AG10803 (cell line): ENCODE data around the gene NUDT9.

ENCODE experiments used
- DNase-seq: peaks from one replicate; pipeline ENCODE4 v3.0.0; 2010; ENCODE audit warnings: low read depth
- H3K4me3 ChIP-seq: 2 replicates; pipeline ENCODE4 v1.5.1; 2011; ENCODE audit warnings: mild to moderate bottlenecking, low read length, control low read depth
- TF ChIP-seq, protein P1 (sequence below): conservative IDR thresholded peaks from 2 replicates; pipeline ENCODE4 v1.5.1; 2011; ENCODE audit warnings: mild to moderate bottlenecking, low read length, control low read depth, inconsistent platforms

The NUDT9 gene

DNA sequence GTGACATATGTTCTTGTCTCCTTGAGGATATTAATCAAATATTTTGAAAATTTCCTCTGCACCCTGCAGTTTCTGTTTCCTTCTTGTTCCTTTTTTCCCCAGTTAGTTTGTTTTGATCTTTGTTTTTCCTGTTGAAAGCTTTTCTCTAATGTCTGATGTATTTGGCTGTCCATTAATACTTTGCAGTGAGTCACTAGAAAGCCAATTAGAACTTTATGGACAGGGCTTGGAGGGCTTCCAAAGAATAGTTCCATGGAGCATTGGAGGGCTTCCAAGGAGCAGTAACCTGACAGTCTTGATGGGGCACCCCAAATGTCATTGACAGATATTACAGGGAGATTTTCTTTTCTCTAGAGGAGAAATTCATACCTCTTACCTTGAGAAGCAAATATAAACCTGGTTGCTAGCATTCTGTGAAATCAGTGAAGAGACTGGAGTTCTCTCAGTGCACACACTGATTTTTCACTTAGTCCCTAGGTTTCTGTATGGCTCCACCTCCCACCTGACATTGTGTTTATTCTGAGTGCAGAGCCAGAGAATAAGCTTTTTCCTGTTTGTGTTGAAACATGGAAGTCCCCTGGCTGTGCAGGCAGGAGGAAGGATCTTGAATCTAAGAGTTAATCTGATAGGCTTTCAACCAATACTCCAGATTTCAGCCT lies 80.3 kb downstream of the NUDT9 start:
- peak; percentile 23 for DNase-seq
- H3K4me3 ChIP-seq = no peak overlapping the region
- TF ChIP-seq, protein P1, sequence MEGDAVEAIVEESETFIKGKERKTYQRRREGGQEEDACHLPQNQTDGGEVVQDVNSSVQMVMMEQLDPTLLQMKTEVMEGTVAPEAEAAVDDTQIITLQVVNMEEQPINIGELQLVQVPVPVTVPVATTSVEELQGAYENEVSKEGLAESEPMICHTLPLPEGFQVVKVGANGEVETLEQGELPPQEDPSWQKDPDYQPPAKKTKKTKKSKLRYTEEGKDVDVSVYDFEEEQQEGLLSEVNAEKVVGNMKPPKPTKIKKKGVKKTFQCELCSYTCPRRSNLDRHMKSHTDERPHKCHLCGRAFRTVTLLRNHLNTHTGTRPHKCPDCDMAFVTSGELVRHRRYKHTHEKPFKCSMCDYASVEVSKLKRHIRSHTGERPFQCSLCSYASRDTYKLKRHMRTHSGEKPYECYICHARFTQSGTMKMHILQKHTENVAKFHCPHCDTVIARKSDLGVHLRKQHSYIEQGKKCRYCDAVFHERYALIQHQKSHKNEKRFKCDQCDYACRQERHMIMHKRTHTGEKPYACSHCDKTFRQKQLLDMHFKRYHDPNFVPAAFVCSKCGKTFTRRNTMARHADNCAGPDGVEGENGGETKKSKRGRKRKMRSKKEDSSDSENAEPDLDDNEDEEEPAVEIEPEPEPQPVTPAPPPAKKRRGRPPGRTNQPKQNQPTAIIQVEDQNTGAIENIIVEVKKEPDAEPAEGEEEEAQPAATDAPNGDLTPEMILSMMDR = no peak

GRCh38 chr4:87505862-87506261 lies 83.5 kb downstream of the NUDT9 start:
- TF ChIP-seq, protein P1 = no peak
- H3K4me3 ChIP-seq = no peak overlapping the region
- no peak for DNase-seq

DNA sequence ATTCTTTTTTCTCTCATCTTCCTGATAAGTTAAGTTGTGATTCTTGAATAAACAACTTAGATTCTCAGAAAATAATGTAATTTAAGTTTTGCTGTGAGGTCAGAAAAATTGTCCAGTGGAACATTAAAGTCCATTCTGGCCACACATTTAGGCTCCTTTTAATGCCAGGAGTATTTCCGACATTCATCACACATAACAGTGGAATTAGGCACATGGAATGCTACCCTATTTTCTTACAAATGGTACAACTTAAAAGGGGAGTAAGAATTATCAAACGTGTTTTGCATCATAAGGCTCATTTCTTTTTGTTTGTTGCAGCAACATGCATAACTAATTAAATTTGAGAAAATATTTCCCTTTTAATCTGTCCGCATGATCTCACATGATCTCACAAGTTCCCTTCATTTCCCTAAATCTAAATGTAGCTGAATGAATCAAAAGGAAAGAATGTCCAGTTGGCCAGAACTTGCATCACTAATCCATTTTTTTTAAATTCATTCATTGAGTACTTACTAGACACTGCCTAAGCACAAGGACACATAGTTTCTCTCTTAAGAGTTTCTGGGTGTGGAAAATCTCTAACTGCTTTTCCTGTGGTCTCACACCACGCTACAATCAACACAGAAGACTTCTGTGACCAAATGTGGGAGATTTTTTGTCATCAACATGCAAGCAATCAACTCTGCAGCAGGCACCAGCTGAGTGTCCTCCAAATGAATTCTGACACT lies 84.8 kb downstream of the NUDT9 start:
- no peak overlapping the region for H3K4me3 ChIP-seq
- TF ChIP-seq, protein P1 = no peak
- DNase-seq = peak; percentile 93
